Measurements from ENCODE around the gene PIWIL4. TPM values are rescaled to one million over a fixed set of nuclear protein-coding genes. Genes with fewer than 3 reads are reported as not detected.
"Not testable (repeated sequence)": the region's sequence is repeated elsewhere in the genome, so short reads cannot be mapped to it uniquely, and the experiment has no call there.

PIWIL4 gene
- total RNA-seq, 1 donor from 2014 or later: 1.0 TPM

GRCh38 chr11:94632356-94632755 is 65.2 kb downstream of the PIWIL4 start:
- intact Hi-C loops (cut with micrococcal nuclease): no loop called here

DNA sequence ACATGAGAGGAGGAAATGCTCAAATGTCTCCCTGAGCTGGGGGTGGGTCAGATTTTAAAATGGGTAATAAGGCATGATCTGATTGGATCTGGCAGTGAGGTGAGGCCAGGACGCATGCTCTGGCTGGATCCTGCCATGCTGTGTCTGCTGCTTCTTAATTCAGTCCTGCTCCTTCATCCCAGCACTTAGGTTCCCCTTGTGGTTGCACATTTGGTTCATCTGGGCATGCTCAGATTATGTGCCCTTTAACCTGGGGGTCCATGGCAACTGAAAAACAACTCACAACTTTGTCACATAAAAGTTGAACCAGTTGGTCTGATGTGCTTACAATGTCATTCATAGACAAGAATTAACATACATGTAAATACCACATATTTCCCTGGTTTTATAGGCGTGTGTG is 67.9 kb downstream of the PIWIL4 start:
- intact Hi-C loops (cut with micrococcal nuclease): no loop called here

- intact Hi-C loops (cut with micrococcal nuclease): no loop called here
Observed at GRCh38 chr11:94636388-94636949, 69.3 kb downstream of the PIWIL4 start.

GRCh38 chr11:94638301-94638901 is 71.2 kb downstream of the PIWIL4 start:
- intact Hi-C loops (cut with micrococcal nuclease): no loop called here

DNA sequence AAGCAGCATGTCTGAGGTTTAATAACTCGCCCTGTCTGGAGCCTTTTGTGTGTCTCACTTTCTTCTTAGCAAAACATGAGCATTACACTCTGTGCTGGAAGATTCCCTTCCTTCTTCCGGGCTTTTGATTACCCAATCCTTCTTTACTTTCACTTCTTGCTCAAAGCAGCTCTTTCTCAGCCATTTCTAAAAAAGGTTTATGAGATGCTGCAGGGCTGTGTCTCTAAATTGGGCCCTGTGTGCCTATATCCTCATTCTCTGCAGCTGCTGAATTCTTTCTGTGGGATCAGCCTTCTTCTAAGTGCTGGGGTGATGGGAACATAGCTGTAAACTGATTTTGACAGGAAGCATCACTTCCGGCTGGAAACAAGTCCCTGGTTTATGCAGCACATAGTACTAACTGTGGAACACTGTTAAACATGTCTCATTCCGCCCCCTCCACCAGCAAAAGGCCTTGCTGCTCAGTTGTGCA is 71.8 kb downstream of the PIWIL4 start:
- intact Hi-C loops (cut with micrococcal nuclease): no loop called here

- intact Hi-C loops (cut with micrococcal nuclease): no loop called here
Observed at GRCh38 chr11:94639901-94640721, 72.9 kb downstream of the PIWIL4 start.

DNA sequence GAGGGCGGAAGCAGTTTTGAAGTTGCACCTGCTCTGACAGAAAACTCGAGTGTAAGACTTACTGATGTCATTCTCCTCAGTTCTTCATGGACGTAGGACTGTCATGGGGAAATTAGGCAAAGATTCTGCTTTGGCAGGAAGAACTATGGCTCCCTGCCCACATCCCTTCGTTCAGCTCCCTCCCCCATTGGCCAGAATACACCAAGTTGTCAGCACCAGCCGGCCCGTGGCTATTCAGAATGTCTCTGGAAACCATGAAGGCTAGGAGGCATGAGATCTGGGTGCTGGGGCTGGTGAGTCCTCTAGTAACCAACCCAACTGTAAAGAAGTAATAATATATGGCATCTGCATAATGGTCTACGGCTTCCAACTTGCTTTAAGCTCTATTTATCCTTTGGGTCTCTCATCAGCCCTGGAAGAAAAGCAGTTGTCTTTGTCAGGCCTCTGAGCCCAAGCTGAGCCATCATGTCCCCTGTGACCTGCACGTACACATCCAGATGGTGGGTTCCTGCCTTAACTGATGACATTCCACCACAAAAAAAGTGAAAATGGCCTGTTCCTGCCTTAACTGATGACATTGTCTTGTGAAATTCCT is 74.1 kb downstream of the PIWIL4 start:
- intact Hi-C loops (cut with micrococcal nuclease): no loop called here

- intact Hi-C loops (cut with micrococcal nuclease): not testable (repeated sequence)
Observed at GRCh38 chr11:94643186-94643585, 76.0 kb downstream of the PIWIL4 start.

GRCh38 chr11:94647926-94648325 is 80.8 kb downstream of the PIWIL4 start:
- intact Hi-C loops (cut with micrococcal nuclease): no loop called here

- intact Hi-C loops (cut with micrococcal nuclease): no loop called here
Observed at GRCh38 chr11:94648789-94649188, 81.6 kb downstream of the PIWIL4 start.

DNA sequence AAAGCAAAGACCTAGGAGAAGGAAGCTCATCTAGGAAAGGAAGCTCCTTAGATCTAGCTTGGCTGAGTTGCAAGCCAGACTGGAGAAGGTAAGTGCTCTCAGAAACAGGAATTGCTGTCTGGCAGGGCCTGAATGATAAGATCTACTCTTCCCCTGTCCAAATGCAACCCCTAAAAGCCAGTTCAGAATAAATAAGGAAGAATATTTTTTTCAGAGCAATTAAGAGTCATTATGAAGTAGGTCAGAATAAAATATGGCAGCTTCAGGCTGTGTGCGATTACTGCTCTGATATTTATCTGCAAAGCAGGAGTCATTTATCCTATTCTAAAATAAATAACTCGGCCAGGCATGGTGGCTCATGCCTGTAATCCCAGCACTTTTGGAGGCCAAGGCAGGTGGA is 82.1 kb downstream of the PIWIL4 start:
- intact Hi-C loops (cut with micrococcal nuclease): no loop called here

DNA sequence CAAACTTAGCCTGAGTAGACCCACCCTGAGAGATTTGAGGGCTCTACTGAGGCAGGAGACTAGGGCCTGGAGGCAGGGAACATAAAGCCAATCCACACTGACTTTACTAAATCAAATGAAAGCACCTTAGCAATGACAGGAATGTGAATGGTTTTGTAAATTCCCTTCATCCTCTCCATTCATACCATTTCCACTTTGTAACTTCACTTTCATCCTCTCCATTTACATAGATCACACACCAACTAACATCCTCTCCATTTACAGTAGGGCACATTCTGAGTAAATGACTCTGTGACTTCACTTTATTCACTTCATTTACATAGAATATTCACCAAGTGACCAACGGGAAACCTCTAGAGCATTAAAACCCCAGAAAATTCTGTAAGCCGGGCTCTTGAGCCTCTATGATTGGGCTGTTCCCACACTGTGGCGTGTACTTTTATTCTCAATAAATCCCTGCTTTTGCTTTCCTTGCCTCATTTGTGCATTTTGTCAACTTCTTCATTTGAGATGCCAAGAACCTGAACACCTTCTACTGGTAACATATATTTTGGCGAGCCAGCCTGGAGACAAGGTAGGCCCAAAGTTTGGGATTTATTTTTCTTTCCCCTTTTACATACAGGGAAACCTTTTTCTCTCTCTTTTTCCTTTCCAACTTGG is 82.9 kb downstream of the PIWIL4 start:
- intact Hi-C loops (cut with micrococcal nuclease): no loop called here

GRCh38 chr11:94650756-94651155 is 83.6 kb downstream of the PIWIL4 start:
- intact Hi-C loops (cut with micrococcal nuclease): no loop called here

DNA sequence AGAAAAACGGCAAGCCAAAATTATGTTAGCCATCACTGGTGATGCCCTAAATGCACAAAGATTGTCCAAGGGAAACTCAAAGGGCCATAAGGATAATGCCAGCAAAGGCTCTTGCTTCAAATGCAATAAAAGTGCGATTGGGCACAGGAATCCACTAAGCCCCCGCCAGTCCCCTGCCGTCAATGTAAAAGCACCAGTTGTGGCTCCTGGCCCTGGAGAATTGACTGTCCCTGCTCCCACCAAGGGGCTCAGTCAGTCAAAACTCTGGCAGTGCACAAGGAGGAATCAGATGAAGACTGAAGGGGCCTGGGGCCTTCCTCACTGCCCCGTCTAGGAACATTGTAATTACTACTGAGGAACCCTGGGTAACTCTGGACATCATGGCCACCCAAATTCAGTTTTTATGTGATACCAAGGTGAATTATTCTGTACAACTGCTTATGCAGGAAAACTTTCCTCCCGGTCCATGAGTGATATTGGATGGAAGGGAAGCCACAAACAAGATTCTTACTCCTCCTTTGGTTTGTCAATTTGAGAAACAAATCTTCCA is 85.6 kb downstream of the PIWIL4 start:
- intact Hi-C loops (cut with micrococcal nuclease): no loop called here

- intact Hi-C loops (cut with micrococcal nuclease): no loop called here
Observed at GRCh38 chr11:94653561-94653960, 86.4 kb downstream of the PIWIL4 start.

- intact Hi-C loops (cut with micrococcal nuclease): no loop called here
Observed at GRCh38 chr11:94654201-94654600, 87.0 kb downstream of the PIWIL4 start.

GRCh38 chr11:94655291-94655690 is 88.1 kb downstream of the PIWIL4 start:
- intact Hi-C loops (cut with micrococcal nuclease): no loop called here

DNA sequence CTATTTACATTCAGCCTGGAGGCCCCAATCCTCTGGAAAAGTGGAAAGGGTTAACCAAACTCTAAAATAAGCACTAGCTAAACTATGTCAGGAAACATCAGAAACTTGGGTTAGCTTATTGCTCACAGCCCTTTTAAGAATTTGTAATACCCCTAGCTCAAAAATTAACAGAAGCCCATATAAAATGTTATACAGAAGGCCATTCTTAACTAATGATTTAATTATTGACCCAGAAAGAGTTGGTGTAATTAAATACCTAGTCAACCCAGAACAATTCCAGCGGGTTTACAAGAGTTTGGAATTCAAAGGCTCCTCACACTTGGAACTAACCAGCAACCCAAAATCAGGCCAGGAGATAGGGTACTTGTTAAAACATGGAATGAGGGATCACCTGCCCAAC is 88.8 kb downstream of the PIWIL4 start:
- intact Hi-C loops (cut with micrococcal nuclease): no loop called here

- intact Hi-C loops (cut with micrococcal nuclease): no loop called here
Observed at GRCh38 chr11:94656968-94657367, 89.8 kb downstream of the PIWIL4 start.

GRCh38 chr11:94657629-94658028 is 90.5 kb downstream of the PIWIL4 start:
- intact Hi-C loops (cut with micrococcal nuclease): no loop called here

- intact Hi-C loops (cut with micrococcal nuclease): no loop called here
Observed at GRCh38 chr11:94658386-94658785, 91.2 kb downstream of the PIWIL4 start.
